ENCODE results near the gene SYDE2.
"Not testable (repeated sequence)": the region's sequence is repeated elsewhere in the genome, so short reads cannot be mapped to it uniquely, and the experiment has no call there.

The SYDE2 gene

DNA sequence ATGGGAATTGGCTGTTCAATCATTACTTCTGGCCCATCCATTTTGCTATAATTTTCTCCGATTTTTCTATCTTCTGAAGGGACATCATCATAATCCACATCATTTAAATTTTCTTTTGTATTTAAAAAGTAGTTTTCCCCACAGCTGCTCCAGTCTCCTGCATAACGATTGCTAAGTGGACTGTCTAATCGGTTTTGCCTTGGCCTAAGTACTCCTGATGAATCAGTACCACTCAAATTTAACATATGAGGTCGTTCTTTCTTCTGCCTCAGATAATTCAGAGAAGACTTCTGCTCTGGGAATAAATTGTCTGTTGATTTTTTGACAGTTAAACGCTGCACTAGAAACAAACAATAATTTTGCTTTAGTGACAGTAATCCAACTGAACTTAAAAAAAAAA, 41.9 kb downstream of the SYDE2 start:
- DNase-seq, result no peak

DNA sequence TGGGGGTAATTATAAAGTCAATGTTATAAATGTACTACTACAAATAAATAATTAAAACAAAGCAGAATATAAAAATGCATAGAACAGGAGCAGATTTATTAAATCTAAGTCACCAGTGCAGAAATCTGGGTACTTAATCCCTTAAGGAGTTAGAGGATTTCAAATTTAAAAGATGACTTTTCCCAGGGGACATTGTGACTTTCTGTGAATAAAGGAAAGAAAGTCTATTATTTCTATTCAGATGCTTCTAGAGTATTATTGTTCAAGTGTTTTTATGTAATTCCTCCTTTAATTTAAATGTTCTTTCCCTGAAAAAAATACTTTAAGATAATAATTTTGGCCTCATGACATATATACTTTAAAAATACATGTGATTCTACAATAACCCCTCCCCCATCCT, 43.4 kb downstream of the SYDE2 start:
- no peak for DNase-seq

DNA sequence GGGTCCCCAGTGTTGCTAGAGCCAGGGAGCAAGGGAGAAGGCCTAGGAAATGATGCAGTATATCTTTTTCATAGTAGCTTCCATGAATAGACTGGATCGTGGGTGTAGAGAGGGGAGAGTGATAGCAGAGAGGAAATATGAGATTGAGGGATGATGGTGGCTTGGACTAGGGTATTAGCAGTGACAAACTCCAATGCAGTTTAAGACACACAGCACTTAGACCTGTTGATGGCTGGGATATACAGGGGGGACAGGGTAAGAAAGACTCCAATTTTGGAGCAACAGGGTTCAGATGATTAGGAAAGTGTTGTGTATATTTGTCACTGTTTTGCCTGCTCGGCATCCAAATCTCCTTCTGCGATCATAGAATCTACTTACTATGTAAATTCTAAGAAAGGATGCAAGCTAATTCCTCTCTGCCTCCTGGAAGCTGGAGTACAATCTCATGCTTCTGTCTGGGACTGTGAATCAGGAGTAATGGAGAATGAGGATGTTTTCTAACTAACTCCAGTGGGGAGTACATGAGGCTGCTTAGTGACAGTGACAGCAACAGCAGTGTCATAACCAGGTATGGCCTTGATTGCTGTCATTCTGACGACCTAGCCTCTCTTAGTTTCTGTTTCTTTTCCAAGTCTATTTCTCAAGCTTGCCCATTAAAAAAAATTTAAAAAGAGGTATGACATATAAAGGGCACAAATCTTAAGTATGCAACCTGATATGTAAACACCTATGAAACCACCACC, 47.5 kb downstream of the SYDE2 start:
- DNase-seq, result no peak

DNA sequence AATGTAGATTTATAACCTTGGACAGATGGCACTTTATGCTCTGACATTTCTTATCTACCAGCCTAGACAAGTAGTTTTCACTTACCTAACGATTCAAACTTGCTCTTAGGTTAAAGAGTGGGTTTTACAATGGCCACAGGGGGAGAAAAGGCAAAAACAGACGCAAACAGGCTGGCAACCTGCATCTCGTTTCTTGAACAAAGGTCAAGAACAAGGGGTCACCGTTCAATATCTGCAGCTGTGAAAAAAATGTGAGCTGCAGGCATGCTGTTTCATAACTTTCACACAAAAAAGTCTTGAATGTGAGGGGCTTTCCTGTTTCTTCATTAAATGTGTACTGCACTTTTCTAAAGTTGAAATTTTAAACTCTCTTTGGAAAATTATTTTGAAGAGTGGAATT, 49.4 kb downstream of the SYDE2 start:
- no peak for DNase-seq

DNA sequence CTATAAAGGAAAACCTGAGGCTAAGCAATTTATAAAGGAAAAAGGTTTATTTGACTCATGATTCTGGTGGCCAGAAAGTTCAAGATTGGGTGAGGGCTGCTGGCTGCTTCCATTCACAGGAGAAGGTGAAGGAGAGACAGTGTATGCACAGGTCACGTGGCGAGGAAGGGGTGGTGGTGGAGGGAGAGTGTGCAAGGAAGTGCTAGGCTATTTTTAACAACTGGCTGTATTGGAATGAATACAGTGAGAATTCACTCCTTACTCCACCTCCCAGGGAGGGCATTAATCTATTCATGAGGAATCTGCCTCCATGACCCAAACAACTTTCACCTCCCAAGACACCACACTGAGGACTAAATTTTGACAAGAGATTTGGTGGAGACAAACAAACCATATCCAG, 51.0 kb downstream of the SYDE2 start:
- DNase-seq, result no peak

DNA sequence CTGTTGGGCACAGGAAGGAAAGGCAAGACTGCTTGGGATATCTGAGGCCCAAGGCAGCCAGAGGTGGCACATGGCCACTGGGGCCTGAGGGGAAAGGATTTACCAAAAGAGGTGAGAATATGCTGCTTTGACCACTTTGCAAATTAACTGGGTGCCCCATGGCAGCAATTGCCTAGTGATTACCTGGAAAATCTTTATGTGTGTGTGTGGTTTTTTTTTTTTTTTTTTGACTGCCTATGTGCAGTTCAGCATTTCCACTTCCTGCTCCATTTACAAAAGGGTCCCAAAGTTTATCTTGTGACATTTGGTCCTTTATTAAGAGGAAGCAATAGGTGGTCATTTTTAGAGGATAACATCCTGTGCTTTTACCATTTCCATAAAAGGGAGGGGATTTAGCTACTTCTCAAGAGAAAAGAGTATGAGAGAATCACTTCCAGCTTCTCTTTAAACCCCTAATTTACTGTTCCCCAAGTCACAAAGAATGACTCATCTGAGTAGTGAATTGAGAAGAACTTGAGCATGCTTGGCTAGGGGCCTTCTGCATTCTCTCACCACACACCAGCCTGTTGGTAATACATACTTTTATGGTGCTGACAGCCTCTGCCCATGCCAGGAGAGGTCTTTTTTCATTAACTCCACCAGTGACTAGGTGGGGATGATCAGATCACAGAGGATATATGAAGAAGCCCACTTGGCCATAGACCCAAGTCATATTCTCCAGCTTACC, 52.1 kb downstream of the SYDE2 start:
- peak; percentile 13 for DNase-seq

DNA sequence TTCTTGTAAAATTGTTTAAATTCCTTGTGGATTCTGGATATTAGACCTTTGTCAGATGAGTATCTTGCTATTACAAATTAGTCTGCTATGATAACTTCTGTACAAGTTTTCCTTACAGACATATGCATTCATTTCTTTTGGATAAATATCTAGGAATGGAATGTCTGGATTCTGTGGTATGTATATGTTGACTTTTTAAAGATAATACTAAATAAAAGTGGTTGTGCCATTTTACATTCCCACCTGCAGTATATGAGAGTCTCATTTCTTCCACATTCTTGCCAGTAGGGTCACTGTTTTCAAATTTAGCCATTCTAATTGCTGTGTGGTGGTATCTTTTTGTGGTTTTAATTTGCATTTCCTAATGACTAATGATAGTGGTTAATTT, 53.9 kb downstream of the SYDE2 start:
- DNase-seq, result no peak

DNA sequence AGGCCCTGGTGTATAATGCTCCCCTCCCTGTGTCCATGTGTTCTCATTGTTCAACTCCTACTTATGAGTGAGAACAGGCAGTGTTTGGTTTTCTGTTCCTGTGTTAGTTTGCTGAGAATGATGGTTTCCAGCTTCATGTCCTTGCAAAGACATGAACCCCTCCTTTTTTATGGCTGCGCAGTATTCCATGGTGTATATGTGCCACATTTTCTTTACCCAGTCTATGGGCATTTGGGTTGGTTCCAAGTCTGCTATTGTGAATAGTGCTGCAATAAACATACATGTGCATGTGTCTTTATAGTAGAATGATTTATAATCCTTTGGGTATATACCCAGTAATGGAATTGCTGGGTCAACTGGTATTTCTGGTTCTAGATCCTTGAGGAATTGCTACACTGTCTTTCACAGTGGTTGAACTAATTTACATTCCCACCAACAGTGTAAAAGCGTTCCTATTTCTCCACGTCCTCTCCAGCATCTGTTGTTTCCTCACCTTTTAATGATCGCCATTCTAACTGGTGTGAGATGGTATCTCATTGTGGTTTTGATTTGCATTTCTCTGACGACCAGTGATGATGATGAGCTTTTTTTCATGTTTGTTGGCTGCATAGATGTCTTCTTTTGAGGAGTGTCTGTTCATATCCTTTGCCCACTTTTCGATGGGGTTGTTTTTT, 54.4 kb downstream of the SYDE2 start:
- DNase-seq, result not testable (repeated sequence)

DNA sequence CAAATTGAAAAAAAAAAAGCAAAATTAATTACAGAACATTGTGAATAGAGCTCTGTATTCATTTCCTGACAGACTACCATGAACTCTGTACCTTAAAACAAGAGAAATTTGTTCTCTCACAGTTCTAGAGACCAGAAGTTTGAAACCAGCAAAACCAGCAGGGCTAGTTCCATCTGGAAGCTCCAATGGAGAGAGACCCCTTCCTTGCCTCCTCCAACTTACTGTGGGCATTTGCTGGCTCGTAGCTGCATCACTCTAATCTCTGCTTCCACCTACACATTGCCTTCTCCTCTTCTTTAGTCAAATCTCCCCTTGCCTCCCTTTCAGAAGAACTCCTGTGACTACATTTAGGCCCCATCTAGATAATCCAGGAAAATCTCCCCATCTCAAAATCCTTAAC, 56.5 kb downstream of the SYDE2 start:
- no peak for DNase-seq

DNA sequence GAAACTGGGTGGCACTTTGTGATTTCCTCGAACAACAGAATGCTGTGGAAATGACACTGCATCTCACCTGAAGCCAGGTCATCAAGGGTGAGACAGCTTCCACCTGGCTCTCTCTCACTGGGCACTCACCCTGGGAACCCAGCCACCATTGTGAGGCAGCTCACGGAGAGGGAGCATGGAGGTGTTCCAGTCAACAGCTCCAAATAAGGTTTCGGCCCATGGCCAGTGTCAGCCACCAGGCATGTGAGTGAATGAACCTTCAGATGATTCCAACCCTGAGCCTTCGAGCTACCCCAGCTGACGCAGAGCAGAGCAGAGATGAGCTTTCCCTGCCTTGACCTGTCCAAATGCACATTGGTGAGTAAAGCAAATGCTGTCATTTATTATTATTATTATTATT, 58.1 kb downstream of the SYDE2 start:
- DNase-seq, result no peak

DNA sequence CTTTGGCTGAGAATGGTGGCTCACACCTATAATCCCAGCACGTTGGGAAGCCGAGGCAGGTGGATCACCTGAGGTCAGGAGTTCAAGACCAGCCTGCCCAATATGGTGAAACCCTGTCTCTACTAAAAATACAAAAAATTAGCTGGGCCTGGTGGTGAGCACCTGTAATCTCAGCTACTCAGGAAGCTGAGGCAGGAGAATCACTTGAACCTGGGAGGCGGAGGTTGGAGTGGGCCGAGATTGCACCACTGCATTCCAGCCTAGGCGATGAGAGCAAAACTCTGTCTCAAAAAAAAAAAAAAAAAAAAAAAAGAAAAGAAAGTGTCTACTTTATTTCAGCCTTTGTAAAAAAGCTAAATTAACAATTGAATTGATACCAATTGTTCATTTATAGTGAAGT, 62.4 kb downstream of the SYDE2 start:
- DNase-seq, result not testable (repeated sequence)

DNA sequence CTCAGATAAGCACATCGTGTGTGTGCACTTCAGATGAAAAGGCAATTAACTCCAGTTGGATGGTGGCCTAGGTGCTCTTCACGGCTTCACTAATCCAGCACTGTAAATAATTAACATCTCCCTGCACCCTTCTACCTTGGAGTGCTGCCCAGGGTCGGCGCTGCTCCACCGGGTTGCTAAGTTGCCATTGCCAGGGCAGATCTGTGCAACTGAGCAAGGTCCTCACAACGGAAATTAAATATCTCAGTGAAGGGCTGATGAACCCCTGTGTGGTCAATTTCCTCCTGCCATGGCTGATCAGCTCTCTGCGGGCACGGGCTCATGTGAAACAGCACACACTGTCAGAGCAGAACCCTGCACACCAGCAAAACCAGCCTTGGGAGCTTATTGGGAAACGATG, 63.2 kb downstream of the SYDE2 start:
- DNase-seq, result no peak

DNA sequence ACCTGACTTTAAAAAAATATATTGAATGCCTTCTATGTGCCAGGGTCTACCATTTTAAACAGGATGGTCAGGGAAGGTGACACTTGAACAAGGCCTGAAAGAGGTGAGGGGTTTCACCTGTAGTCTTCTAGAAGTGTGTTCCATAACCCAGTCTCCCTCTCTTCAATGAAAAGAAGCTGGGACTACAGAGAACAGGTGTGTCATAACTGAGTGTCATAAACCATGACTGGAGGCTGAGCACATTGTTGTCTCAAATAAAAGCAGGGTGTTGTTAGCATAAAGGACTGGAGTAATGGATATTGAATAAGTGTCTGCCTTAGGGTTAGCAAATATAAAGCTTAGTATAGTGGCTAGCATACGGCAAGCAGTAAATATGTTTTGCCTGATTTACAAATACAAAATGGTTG, 65.4 kb downstream of the SYDE2 start:
- no peak for DNase-seq

DNA sequence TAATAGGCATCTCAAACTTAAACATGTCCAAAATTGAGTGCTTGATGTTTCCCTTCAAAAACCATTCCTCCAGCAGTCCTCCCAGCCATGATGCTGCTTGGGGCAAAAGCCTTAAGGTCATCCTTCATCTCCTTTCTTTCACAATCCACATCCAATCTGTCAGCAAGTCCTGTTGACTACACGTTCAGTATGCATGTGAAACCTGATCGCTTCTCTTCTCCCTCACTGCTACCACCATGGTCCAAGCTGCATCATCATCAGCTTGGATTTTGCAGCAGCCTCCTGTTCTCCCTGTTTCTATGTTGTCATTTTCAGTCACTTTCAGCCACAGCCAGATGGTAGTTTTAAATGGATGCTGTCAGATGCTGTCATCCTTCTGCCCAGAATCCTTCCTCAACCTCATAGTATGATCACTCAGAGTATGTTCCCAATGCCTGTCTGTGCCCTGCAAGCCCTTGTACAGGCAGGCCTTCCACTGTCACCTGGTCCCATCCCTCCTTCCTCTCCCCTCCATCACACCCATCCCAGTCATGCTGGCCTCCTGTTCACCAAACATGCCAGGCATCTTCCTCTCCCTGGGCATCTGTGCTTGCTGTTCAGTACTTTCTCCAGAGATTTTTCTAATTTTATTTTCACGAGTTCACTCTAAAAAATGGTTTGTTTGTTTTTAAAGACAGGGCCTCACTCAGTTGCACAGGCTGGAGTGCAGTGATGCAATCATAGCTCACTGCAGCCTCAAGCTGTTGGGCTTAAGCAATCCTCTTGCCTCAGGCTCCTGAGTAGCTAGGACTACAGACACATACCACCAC, 66.0 kb downstream of the SYDE2 start:
- no peak for DNase-seq

DNA sequence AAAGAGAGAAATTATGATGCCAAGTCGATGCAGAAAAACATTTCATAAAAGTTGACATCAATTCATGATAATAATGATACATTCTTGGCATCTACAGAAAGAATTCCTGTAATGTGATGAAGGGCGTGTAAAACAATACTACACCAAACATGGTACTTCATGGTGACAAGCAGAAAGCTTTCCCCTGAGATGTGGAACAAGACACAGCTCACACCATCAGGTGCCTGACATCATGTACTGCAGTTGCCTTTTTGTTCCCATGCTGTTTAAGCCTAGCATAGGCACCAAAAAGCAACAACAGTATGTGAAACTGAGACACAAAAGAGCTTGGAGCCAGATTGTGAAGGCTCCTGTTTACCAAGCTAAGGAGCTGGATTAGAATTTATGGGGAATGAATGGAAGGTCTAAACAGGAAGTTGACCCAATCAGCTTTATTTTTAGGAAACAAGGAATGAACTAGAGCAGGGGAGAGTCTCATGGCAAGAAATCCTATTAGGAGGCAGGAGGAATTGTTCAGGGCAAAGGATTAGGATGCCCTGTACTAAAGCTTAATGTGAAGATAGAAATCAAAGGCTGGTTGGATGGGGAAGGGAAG, 67.2 kb downstream of the SYDE2 start:
- DNase-seq, result no peak

DNA sequence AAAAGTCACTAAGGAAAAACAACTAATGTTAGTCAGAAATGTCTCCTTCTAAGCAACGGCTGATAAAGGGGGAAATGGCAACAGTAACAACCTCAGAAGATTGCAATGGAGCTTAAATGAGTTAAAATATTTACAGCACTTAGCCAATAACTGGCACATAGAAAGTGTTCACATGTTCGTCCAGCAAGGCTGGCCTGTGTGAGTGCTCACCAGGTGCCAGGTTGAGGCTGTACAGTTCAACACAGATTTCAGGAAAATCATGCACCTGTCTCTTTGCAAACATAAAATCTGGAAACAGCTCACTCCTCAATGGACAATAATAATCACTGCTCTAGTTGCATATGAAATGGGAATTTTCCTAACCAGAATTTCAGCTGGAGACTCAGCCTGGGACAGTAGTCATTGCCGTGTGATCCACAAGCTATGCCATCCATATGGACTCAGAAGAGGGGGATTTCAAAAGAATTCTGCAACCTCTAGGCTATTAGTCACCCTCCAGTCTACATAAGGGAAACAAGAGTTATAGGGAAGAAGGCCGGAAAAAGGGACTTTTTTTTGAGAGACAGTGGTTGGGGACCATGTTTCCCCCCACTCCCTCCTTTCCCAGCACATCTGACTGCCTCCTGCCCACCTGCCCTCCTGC, 68.6 kb downstream of the SYDE2 start:
- no peak for DNase-seq

DNA sequence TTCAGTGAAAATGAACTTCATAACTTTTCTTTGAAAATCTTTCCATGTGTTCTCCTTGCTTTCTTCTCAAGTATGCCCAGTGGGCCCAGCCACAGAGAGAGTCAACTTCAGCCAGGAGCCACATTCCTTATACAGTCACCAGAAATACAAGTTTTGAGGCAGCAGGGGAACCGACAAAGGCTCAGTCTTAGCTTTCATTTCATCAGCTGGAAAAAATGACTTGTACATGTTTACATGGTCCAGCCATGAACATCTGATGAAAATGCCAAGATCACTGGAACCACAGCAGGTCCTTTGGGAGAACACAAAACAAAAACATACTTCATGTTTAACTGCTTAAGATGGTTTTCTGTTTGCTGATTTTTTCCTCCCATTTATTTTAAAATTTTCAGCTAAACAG, 72.5 kb downstream of the SYDE2 start:
- DNase-seq, result no peak

DNA sequence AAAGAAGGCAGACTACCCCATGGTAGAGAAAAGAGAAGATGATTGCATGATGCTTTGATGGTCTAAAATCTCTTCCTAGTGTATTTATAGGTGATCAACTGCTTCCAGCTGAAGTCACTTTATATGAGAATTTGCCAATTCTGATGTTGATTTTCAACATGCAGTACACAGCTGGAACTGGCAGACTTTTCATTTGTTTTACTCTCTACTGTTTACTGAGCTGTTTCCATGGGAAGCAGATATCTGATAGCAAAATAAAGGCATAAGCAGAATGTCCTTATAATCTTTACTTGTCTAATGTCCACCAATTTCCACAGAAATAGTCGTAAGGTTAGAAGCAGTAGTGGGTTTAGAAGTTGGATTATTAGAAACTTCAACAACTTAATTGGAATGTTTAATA, 74.9 kb downstream of the SYDE2 start:
- DNase-seq, result no peak

DNA sequence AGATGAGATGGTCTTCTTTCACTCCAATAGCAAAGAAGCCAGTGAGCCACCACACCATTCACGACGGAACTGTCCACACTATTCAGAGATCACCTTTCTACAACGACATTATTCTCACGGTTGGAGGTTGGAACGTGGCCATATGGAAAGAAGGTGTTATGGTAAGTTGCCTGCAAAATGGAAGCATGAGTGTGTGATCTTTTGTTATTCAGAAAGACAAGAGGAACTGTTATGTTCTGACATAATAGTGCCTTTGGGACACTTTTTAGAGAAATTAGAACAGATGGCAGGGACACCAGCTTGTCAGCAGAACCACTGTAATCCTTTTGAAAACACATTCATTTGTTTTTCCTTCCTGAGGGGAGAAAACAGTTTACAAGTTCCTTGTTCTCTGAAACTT, 76.7 kb downstream of the SYDE2 start:
- no peak for DNase-seq

DNA sequence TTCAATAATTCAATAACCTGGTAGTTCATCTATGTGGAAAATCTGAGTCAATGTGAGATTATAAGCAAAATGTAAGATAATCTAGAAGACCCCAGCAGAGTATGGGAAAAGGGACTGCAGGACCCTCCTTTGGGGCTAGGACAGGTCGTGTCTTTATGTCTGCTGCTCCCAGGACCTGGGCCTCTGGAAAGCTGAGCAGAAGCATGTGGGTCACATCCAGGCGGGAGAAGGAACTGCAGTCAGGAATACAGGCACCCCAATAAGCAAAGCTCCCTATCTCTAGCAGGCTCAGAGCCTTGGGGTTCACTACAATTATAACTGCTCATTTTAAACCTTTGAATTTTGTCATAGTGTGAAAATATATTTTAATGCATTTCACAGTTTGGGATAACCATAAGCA, 78.6 kb downstream of the SYDE2 start:
- no peak for DNase-seq

DNA sequence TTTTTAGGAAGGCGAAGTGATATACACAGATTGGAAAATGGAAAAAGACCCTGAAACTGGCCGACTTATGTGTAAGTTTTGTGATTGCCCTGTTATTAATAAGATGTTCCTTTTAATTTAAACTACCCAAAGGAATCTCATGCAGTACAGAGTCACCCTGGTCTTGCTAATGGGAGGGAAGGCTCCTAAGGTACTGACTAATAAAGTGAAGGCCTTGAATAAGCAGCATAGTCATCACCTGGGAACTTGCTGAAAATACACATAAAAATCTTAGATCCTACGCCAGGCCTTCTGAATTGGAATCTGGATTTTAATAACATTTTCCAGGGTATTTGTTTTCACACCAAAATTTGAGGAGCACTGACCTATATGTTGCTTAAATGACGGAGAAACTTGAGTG, 79.1 kb downstream of the SYDE2 start:
- no peak for DNase-seq

DNA sequence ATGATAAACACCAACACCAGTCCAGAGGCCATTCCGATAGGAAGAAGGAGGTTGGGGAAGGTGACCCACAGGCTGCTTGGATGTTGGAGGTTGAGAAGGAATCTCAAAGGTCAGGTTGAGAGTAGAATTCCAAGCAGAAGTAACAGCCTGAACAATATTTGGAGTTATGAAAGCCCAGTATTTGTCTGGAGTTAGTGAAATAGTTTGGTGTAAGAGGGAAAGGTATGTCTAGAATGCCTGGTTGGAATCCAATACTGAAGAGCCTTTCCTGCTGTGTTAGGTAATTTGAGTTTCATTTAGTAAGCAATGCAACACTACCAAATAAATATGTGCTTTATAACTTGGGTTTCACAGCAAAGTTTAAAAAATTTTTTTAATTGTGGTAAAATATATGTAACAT, 82.1 kb downstream of the SYDE2 start:
- no peak for DNase-seq

Data from stimulated activated CD4-positive, alpha-beta T cell treated with anti-CD3 and anti-CD28 coated beads, Interleukin-1b, Interleukin-23, amount 100 ng/mL, for 48 hours (primary cell).